ENCODE data around the gene TMEM151B. TPM values are rescaled to one million over a fixed set of nuclear protein-coding genes. Genes with fewer than 3 reads are reported as not detected.
A peak's percentile ranks its signal among the peaks of the same experiment; 100 is the strongest.

Gene TMEM151B
- total and polyA plus RNA-seq, 9 of the 15 experiments (the other 6 are each of a cell fraction or from before 2014, with no cell fraction given) = not detected

DNA sequence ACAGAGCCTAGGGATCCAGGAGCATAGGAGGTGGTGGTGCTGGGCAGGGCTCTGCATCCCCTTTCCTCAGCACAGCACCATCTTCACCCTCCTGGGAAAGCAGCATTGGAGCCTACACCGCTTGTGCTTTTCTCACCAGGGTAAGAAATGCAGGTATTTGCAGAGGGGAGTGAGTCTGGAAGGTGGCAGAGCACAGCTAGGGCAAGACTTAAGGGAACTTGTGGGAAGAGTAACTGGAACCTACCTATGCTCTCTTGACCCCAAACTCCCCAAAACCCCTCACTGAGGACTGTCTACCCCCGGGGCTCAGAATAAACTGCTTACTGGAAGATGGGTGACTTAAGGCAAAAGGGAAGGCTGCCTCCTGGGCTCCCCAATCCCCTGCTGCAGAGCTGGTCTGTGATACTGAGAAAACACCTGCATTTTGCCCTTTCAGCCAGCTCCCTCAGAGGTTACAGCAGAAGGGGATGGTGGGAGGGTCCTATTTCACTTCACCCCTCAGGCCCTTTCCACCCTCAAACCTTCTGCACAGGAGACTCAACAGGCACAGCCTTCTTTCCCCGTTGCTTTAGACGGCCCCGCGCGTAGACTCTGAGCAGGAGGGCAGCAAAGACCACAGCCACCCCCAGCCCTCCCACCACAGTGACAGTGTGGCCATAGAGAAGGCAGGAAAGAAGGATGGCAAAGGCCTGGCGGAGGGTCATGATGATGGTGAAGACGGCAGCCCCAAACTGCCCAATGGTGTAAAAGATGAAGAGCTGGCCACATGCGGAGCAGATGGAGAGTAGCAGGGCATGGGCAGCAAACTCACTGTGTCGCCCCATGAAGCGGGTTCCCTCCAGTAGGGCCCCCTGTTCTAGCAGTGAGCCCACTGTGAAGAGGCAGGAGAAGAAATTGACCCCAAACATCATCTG is 15.8 kb upstream of the TMEM151B start (continued):
- 0 out of 2 replicates have a peak, but pooled peaks have one; percentile 44 for TF ChIP-seq NR3C1 (CRISPR knock-in tag; IDR thresholded peaks at IDR 0.05)
- TF ChIP-seq HBP1 (CRISPR knock-in tag; IDR thresholded peaks at IDR 0.05) = peak; percentile 64; the same call in 1 of the 2 replicates
- TF ChIP-seq ELF2 (CRISPR knock-in tag; IDR thresholded peaks at IDR 0.05) = no peak
- TF ChIP-seq POLR2A (conservative IDR thresholded peaks at IDR 0.05) = peak; percentile 94
- 0 out of 2 replicates have a peak, but pooled peaks have one; percentile 5 for TF ChIP-seq EP300 (IDR thresholded peaks at IDR 0.05; ENCODE audit: low read length)
- TF ChIP-seq, protein P1, sequence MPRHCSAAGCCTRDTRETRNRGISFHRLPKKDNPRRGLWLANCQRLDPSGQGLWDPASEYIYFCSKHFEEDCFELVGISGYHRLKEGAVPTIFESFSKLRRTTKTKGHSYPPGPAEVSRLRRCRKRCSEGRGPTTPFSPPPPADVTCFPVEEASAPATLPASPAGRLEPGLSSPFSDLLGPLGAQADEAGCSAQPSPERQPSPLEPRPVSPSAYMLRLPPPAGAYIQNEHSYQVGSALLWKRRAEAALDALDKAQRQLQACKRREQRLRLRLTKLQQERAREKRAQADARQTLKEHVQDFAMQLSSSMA (CRISPR knock-in tag; IDR thresholded peaks at IDR 0.05) = no peak
- peak; percentile 64 for TF ChIP-seq RBM22 (IDR thresholded peaks at IDR 0.05; ENCODE audit: low read depth, low read length, poor library complexity, severe bottlenecking)
- TF ChIP-seq TEAD4 (IDR thresholded peaks at IDR 0.05; ENCODE audit: low read length) = peak; percentile 21; the same call in 1 of the 2 replicates
- no peak for TF ChIP-seq TEAD4 (CRISPR knock-in tag; IDR thresholded peaks at IDR 0.05; ENCODE audit: borderline replicate concordance)
- TF ChIP-seq CCNT2 (IDR thresholded peaks at IDR 0.05; ENCODE audit: borderline replicate concordance, extremely low read depth, insufficient read length, low read depth, low read length) = peak; percentile 62
- peak in 1 of 2 experiments; percentile 59; a peak in 1 of 4 replicates for TF ChIP-seq SIN3A (IDR thresholded peaks at IDR 0.05; ENCODE audit: borderline replicate concordance in 2 of 2, control insufficient read depth in 1 of 2, low read depth in 2 of 2, low read length in 2 of 2)
- peak; percentile 19; the same call in 1 of the 2 replicates for TF ChIP-seq MBD2 (IDR thresholded peaks at IDR 0.05; ENCODE audit: borderline replicate concordance, low read depth)
- TF ChIP-seq KAT2B (IDR thresholded peaks at IDR 0.05; ENCODE audit: low read depth, low read length) = no peak
- peak; percentile 51; the same call in 1 of the 2 replicates for TF ChIP-seq ZSCAN32 (CRISPR knock-in tag; IDR thresholded peaks at IDR 0.05)
- no peak for TF ChIP-seq CC2D1A (IDR thresholded peaks at IDR 0.05)
- TF ChIP-seq, protein P2, sequence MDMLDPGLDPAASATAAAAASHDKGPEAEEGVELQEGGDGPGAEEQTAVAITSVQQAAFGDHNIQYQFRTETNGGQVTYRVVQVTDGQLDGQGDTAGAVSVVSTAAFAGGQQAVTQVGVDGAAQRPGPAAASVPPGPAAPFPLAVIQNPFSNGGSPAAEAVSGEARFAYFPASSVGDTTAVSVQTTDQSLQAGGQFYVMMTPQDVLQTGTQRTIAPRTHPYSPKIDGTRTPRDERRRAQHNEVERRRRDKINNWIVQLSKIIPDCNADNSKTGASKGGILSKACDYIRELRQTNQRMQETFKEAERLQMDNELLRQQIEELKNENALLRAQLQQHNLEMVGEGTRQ (CRISPR knock-in tag; IDR thresholded peaks at IDR 0.05) = no peak
- no peak; the same call in none of the 2 replicates for TF ChIP-seq MYNN (IDR thresholded peaks at IDR 0.05)
- no peak for TF ChIP-seq MYNN (CRISPR knock-in tag; IDR thresholded peaks at IDR 0.05)
- TF ChIP-seq NFATC3 (IDR thresholded peaks at IDR 0.05) = 0 out of 2 replicates have a peak, but pooled peaks have one; percentile 11
- TF ChIP-seq HDAC6 (IDR thresholded peaks at IDR 0.05; ENCODE audit: low read depth, low read length) = peak; percentile 45; the same call in 1 of the 2 replicates
- no peak for TF ChIP-seq HNRNPL (IDR thresholded peaks at IDR 0.05; ENCODE audit: low read depth, low read length)
- TF ChIP-seq PURB (CRISPR knock-in tag; IDR thresholded peaks at IDR 0.05; ENCODE audit: low read depth) = 0 out of 2 replicates have a peak, but pooled peaks have one; percentile 33
- TF ChIP-seq ZBED1 (IDR thresholded peaks at IDR 0.05) = peak; percentile 87; the same call in 1 of the 2 replicates
- TF ChIP-seq OTX1 (CRISPR knock-in tag; IDR thresholded peaks at IDR 0.05) = peak; percentile 59; the same call in 1 of the 2 replicates
- 0 out of 2 replicates have a peak, but pooled peaks have one; percentile 26 for TF ChIP-seq FOXK1 (CRISPR knock-in tag; IDR thresholded peaks at IDR 0.05; ENCODE audit: borderline replicate concordance)
- no peak for TF ChIP-seq ZNF766 (CRISPR knock-in tag; conservative IDR thresholded peaks at IDR 0.05)
- TF ChIP-seq SNRNP70 (optimal IDR thresholded peaks at IDR 0.05; ENCODE audit: low read depth, low read length) = peak; percentile 82
- TF ChIP-seq ELF4 (CRISPR knock-in tag; IDR thresholded peaks at IDR 0.05) = 0 out of 2 replicates have a peak, but pooled peaks have one; percentile 4

All from K562 (cell line).